Nephron progenitor cell (in vitro differentiated cells): ENCODE results near the gene HIF3A.

Experiments
- DNase-seq: peaks from one replicate; pipeline ENCODE4 v3.0.0; 2021
- H3K27ac Mint-ChIP-seq: 2 replicates; pipeline ENCODE4 v1.8.0; 2021; ENCODE audit warnings: mild to moderate bottlenecking, moderate library complexity, mixed read lengths
- H3K27me3 Mint-ChIP-seq: 2 replicates; pipeline ENCODE4 v1.8.0; 2021; ENCODE audit warnings: mild to moderate bottlenecking, low read depth, mixed read lengths; ENCODE audit not compliant: poor library complexity
- H3K36me3 Mint-ChIP-seq: 2 replicates; pipeline ENCODE4 v1.8.0; 2021; ENCODE audit warnings: low read depth, mixed read lengths
- H3K4me1 Mint-ChIP-seq: 2 replicates; pipeline ENCODE4 v1.8.0; 2021; ENCODE audit warnings: mixed read lengths
- H3K4me3 Mint-ChIP-seq: 2 replicates; pipeline ENCODE4 v1.8.0; 2021; ENCODE audit warnings: mild to moderate bottlenecking, moderate library complexity, mixed read lengths
- H3K9me3 Mint-ChIP-seq: 2 replicates; pipeline ENCODE4 v1.8.0; 2021; ENCODE audit warnings: mild to moderate bottlenecking, moderate library complexity, mixed read lengths
- CTCF ChIP-seq: fragments of 200-600 bp; sonication (generic); IDR thresholded peaks from 2 replicates; pipeline ENCODE4 v1.5.0; 2021; ENCODE audit warnings: antibody characterized with exemption

The HIF3A gene

GRCh38 chr19:46366620-46367292, 69.9 kb downstream of the HIF3A start:
- Mint-ChIP-seq H3K4me3 (no peak overlapping the region), H3K27ac (peak overlapping the region; percentile 68), H3K36me3 (peaks cover 50% of the 10 kb centered on the region)

GRCh38 chr19:46367426-46367825, 70.6 kb downstream of the HIF3A start:
- Mint-ChIP-seq H3K9me3 (no peaks in the 10 kb centered on the region), H3K4me3 (peak overlapping the region; percentile 44), H3K36me3 (peaks cover 43% of the 10 kb centered on the region), H3K27ac (peak overlapping the region; percentile 68), H3K27me3 (peaks cover 2% of the 10 kb centered on the region), H3K4me1 (peaks cover 62% of the 10 kb centered on the region)
- TF ChIP-seq CTCF, result no peak
- DNase-seq, result peak; percentile 63

More at GRCh38 chr19:46366620-46367292, 69.9 kb downstream of the HIF3A start:
- no peak for TF ChIP-seq CTCF
- no peaks in the 10 kb centered on the region for H3K27me3 Mint-ChIP-seq
- peaks cover 55% of the 10 kb centered on the region for H3K4me1 Mint-ChIP-seq
- no peaks in the 10 kb centered on the region for H3K9me3 Mint-ChIP-seq
- no peak for DNase-seq

GRCh38 chr19:46368116-46368515, 71.3 kb downstream of the HIF3A start:
- DNase-seq, result no peak
- Mint-ChIP-seq H3K27ac (no peak overlapping the region), H3K4me1 (peaks cover 69% of the 10 kb centered on the region), H3K4me3 (no peak overlapping the region), H3K27me3 (peaks cover 3% of the 10 kb centered on the region), H3K9me3 (no peaks in the 10 kb centered on the region), H3K36me3 (peaks cover 42% of the 10 kb centered on the region)
- TF ChIP-seq CTCF, result no peak

- no peak overlapping the region for H3K4me3 Mint-ChIP-seq
- H3K27ac Mint-ChIP-seq, result no peak overlapping the region
- TF ChIP-seq CTCF, result no peak
- H3K27me3 Mint-ChIP-seq, result peaks cover 3% of the 10 kb centered on the region
- H3K36me3 Mint-ChIP-seq, result peaks cover 27% of the 10 kb centered on the region
- H3K4me1 Mint-ChIP-seq, result peaks cover 69% of the 10 kb centered on the region
- H3K9me3 Mint-ChIP-seq, result no peaks in the 10 kb centered on the region
- no peak for DNase-seq
Measured at GRCh38 chr19:46369817-46370216, 73.0 kb downstream of the HIF3A start.

- DNase-seq, result no peak
- no peak for TF ChIP-seq CTCF
- H3K9me3 Mint-ChIP-seq, result no peaks in the 10 kb centered on the region
- peaks cover 23% of the 10 kb centered on the region for H3K36me3 Mint-ChIP-seq
- peaks cover 3% of the 10 kb centered on the region for H3K27me3 Mint-ChIP-seq
- peaks cover 56% of the 10 kb centered on the region for H3K4me1 Mint-ChIP-seq
- H3K4me3 Mint-ChIP-seq, result no peak overlapping the region
- H3K27ac Mint-ChIP-seq, result peak overlapping the region; percentile 81
Measured at GRCh38 chr19:46371371-46371901, 74.6 kb downstream of the HIF3A start.
